Esophagus muscularis mucosa (tissue), 4 donors: Measurements from ENCODE around the gene EPHA6. TPM values are rescaled to one million over a fixed set of nuclear protein-coding genes. Genes with fewer than 3 reads are reported as not detected.

Source experiments
- DNase-seq: peaks from one replicate; pipeline ENCODE4 v3.0.0-alpha.2; 2017; ENCODE audit errors: extremely low spot score
- H3K27ac ChIP-seq, 4 donors: fragments of 200-600 bp; sonication (generic); replicated peaks in 1 of 4; 1 replicate in 3 of 4; 2 replicates in 1 of 4; pipeline ENCODE4 v1.5.1; 2016 to 2019; ENCODE audit warnings: mild to moderate bottlenecking in 1 of 4
- H3K27me3 ChIP-seq, 4 donors: fragments of 200-600 bp; sonication (generic); one replicate each; pipeline versions ENCODE4 v1.5.1 to v1.6.0; 2016 to 2019
- H3K36me3 ChIP-seq, 4 donors: fragments of 200-600 bp; sonication (generic); one replicate each; pipeline ENCODE4 v1.5.1; 2016 to 2019
- H3K4me1 ChIP-seq, 4 donors: fragments of 200-600 bp; sonication (generic); one replicate each; pipeline ENCODE4 v1.5.1; 2016 to 2019
- H3K4me3 ChIP-seq, 4 donors: fragments of 200-600 bp; sonication (generic); 1 replicate in 2 of 4; 2 replicates in 2 of 4; pipeline ENCODE4 v1.5.1; 2016 to 2019; ENCODE audit warnings: mild to moderate bottlenecking in 4 of 4, moderate library complexity in 1 of 4
- H3K9me3 ChIP-seq, 4 donors: fragments of 200-600 bp; sonication (generic); 1 replicate in 3 of 4; 2 replicates in 1 of 4; pipeline ENCODE4 v1.5.1; 2016 to 2019
- EP300 ChIP-seq: sonication (generic); formaldehyde crosslinking; IDR thresholded peaks from one replicate; pipeline ENCODE4 v1.6.1; 2017; ENCODE audit warnings: antibody characterized with exemption
- POLR2A ChIP-seq: fragments of 450-650 bp; IDR thresholded peaks from one replicate; pipeline ENCODE4 v1.6.1; 2017; ENCODE audit warnings: antibody characterized with exemption, moderate library complexity, mild to moderate bottlenecking, low read depth
- POLR2AphosphoS5 ChIP-seq, 2 donors: sonication (generic); formaldehyde crosslinking; IDR thresholded peaks; one replicate each; pipeline ENCODE4 v1.6.1; 2017; ENCODE audit warnings: antibody characterized with exemption in 2 of 2
- WGBS: methylation state at CpG from one replicate; pipeline ENCODE4 v1.1.5; 2018; 5-methylcytosine and 5-hydroxymethylcytosine counted together
- intact Hi-C: fragments of 100-400 bp; cut with DNase I; formaldehyde crosslinking; loops from one replicate; pipeline ENCODE4 v1.15.1; 2023
- total RNA-seq, 4 donors: library from RNA; depleted of rRNA; stranded (reverse); fragments of >200 nt; gene quantifications; one replicate each; pipeline versions ENCODE4 v1.1.0 to v1.2.1, GENCODE V29; 2016
- TF ChIP-seq, protein P1 (sequence below), 3 experiments: fragments of 200-600 bp in 2 of 3; fragments of 450-650 bp in 1 of 3; sonication (generic) in 2 of 3; IDR thresholded peaks; one replicate each; pipeline ENCODE4 v1.5.1; 2017 to 2019; ENCODE audit warnings: antibody characterized with exemption in 3 of 3, mild to moderate bottlenecking in 2 of 3, moderate library complexity in 1 of 3

Gene EPHA6
- 1 to 10 TPM; 1.8 to 8.3 (median 4.2) TPM for total RNA-seq

DNA sequence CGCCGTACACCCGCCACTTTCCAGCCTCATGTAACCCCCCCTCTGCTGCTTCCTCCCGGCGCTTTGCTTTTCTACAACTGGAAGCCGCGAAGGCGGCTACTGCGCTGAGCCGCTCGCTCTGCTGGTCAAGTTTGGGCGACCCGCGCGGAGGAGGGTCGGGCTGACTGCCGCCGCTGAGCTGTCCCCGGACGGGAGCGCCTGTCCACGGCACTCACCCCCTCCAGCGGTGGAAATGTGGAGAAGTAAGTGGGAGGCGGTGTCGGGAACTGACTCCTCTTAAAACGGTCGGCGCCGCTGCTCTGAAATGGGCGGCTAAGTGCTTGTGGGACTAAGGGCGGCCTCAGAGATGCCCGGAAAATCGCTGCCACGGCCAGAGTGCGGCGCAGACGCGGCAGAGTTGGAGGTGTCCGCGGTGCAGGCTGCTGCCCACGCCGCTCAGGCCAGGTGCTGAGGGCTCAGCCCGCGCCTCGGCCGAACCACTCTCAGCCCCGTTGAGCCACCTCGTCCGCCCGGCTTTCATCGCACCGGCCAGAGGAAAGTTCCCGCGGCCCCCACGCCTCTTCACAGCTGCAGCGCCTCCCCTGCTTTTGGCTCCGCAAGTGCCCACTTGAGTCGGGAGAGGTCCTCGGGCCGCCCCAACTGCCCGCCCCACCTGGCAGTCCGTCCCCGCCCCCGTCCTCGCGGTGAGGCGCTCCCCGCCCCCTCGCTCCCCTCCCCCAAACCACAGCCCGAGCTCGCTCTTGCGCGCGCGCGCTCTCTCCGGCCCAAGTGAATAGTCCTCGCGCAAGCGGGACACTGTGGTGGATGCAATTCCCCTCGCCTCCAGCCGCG lies at the start of gene EPHA6:
EPHA6 (plus strand) TSS at position 775 of the 831 bp plus-strand sequence.
- intact Hi-C loops, result no loop called here
- H3K36me3 ChIP-seq, result no peaks in the 10 kb centered on the region
- no peak for DNase-seq

DNA sequence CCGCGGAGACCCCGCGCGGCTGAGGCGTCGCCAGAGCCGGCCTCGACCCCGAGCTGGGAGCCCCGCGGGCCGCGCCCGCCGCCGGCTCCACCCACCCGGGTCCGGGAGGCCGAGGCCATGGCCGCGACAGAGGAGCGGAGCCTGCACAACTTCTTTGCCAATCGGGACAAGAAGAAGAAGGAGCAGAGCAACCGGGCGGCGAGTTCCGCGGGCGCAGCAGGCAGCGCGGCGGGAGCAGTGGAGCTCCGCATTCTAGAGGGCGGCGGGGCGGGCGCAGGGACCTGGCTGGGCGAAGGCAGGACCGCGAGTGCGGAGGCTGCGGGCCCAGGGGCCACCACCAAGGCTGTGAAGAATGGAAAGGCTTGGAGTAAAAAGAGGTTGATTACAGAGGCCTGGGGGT lies 37.6 kb upstream of the EPHA6 start:
- Histone ChIP-seq H3K36me3 (no peaks in the 10 kb centered on the region), H3K4me3 (no peak overlapping the region), H3K9me3 (peaks cover 0 to 13% (median 6%) of the 10 kb centered on the region in 4 donors), H3K27me3 (no peaks in the 10 kb centered on the region), H3K4me1 (no peaks in the 10 kb centered on the region), H3K27ac (no peak overlapping the region)
- no peak for TF ChIP-seq EP300
- TF ChIP-seq POLR2A, result no peak
- TF ChIP-seq, protein P1, sequence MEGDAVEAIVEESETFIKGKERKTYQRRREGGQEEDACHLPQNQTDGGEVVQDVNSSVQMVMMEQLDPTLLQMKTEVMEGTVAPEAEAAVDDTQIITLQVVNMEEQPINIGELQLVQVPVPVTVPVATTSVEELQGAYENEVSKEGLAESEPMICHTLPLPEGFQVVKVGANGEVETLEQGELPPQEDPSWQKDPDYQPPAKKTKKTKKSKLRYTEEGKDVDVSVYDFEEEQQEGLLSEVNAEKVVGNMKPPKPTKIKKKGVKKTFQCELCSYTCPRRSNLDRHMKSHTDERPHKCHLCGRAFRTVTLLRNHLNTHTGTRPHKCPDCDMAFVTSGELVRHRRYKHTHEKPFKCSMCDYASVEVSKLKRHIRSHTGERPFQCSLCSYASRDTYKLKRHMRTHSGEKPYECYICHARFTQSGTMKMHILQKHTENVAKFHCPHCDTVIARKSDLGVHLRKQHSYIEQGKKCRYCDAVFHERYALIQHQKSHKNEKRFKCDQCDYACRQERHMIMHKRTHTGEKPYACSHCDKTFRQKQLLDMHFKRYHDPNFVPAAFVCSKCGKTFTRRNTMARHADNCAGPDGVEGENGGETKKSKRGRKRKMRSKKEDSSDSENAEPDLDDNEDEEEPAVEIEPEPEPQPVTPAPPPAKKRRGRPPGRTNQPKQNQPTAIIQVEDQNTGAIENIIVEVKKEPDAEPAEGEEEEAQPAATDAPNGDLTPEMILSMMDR (IDR thresholded peaks at IDR 0.05), result no peak
- TF ChIP-seq POLR2AphosphoS5 (IDR thresholded peaks at IDR 0.05), result no peak
- no peak for DNase-seq
- WGBS, result 76% methylated on average over 41 of the region's 43 CpGs
- intact Hi-C loops, result no loop called here

More for the DNA sequence above, at the start of gene EPHA6:
- Histone ChIP-seq H3K9me3 (no peaks in the 10 kb centered on the region), H3K27me3 (peaks cover 0 to 15% (median 4%) of the 10 kb centered on the region in 4 donors), H3K27ac (peak within 1 kb of the TSS; percentile 70 to 80 (median 76)), H3K4me1 (peaks cover 12 to 36% (median 29%) of the 10 kb centered on the region in 4 donors), H3K4me3 (peak within 1 kb of the TSS; percentile 64 to 69 (median 68))
- 1% methylated on average over 14 of the region's 83 CpGs for WGBS
- TF ChIP-seq EP300 (no peak), POLR2AphosphoS5 (IDR thresholded peaks at IDR 0.05) (peak in 1 of 2 donors; percentile 4), POLR2A (no peak)
- TF ChIP-seq, protein P1 (IDR thresholded peaks at IDR 0.05), result peak in 1 of 3 experiments; percentile 17

DNA sequence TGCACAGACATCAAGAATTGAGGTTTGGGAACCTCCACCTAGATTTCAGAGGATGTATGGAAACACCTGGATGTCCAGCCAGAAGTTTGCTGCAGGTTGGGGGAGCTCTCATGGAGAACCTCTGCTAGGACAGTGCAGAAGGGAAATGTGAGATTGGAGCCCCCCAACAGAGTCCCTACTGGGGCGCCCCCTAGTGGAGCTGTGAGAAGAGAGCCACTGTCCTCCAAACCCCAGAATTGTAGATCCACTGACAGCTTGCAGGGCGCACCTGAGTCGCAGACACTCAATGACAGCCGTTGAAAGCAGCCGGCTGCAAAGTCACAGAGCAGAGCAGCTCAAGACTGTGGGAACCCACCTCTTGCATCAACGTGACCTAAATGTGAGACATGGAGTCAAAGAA lies 34.6 kb upstream of the EPHA6 start:
- Histone ChIP-seq H3K4me3 (no peak overlapping the region), H3K9me3 (peaks cover 0 to 7% (median 3%) of the 10 kb centered on the region in 4 donors), H3K27me3 (no peaks in the 10 kb centered on the region), H3K36me3 (no peaks in the 10 kb centered on the region), H3K27ac (no peak overlapping the region), H3K4me1 (no peaks in the 10 kb centered on the region)
- intact Hi-C loops, result no loop called here
- 65% methylated on average over 6 of the region's 6 CpGs for WGBS
- no peak for DNase-seq
- TF ChIP-seq, protein P1 (IDR thresholded peaks at IDR 0.05), result no peak
- TF ChIP-seq EP300 (no peak), POLR2AphosphoS5 (IDR thresholded peaks at IDR 0.05) (no peak), POLR2A (no peak)

DNA sequence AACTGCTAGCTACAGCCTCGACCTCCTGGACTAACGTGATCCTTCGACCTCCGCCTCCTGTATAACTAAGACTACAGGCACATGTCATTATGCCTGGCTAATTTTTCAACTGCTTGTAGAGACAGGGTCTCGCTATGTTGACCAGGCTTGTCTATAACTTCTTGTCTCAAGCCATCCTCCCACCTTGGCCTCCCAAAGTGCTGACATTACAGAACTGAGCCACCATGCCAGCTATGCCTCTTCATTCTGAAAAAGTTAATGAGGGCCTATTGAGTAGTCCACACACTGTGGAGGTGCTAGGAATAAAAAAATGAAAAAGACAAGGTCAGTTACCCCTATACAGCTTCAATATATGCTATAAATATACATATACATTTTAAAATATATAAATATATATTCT lies 18.3 kb upstream of the EPHA6 start:
- intact Hi-C loops, result no loop called here
- Histone ChIP-seq H3K4me1 (no peaks in the 10 kb centered on the region), H3K36me3 (no peaks in the 10 kb centered on the region), H3K27me3 (no peaks in the 10 kb centered on the region), H3K9me3 (no peaks in the 10 kb centered on the region), H3K27ac (no peak overlapping the region), H3K4me3 (no peak overlapping the region)
- 88% methylated on average over 5 of the region's 5 CpGs for WGBS
- TF ChIP-seq, protein P1 (IDR thresholded peaks at IDR 0.05), result no peak
- no peak for TF ChIP-seq EP300
- TF ChIP-seq POLR2A, result no peak
- TF ChIP-seq POLR2AphosphoS5 (IDR thresholded peaks at IDR 0.05), result no peak
- no peak for DNase-seq
